GM18909 (cell line): ENCODE results near the gene CELA2A.
"Not testable (repeated sequence)": the region's sequence is repeated elsewhere in the genome, so short reads cannot be mapped to it uniquely, and the experiment has no call there.

Source experiments
- ATAC-seq: cut with Tn5 transposase; IDR thresholded peaks from one replicate; pipeline ENCODE4 v1.9.1; 2021; ENCODE audit warnings: mild to moderate bottlenecking; ENCODE audit not compliant: unreplicated experiment, poor library complexity

Gene CELA2A

GRCh38 chr1:15442759-15443158 lies 13.8 kb upstream of the CELA2A start:
- no peak for ATAC-seq

DNA sequence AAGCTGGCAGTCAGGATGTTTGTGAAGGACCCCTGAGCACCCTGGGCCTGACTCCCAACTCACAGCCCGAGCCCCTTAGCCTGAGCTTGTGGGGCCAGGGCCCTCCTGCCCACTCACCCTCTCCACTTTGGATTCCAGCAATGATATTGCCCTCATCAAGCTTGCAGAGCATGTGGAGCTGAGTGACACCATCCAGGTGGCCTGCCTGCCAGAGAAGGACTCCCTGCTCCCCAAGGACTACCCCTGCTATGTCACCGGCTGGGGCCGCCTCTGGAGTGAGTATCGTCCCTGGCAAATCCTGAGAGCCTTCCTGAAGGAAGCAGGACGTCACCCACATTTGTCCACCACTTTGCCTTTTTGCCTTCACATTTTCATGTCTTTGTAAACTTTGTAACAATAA lies 13.3 kb upstream of the CELA2A start:
- no peak for ATAC-seq

DNA sequence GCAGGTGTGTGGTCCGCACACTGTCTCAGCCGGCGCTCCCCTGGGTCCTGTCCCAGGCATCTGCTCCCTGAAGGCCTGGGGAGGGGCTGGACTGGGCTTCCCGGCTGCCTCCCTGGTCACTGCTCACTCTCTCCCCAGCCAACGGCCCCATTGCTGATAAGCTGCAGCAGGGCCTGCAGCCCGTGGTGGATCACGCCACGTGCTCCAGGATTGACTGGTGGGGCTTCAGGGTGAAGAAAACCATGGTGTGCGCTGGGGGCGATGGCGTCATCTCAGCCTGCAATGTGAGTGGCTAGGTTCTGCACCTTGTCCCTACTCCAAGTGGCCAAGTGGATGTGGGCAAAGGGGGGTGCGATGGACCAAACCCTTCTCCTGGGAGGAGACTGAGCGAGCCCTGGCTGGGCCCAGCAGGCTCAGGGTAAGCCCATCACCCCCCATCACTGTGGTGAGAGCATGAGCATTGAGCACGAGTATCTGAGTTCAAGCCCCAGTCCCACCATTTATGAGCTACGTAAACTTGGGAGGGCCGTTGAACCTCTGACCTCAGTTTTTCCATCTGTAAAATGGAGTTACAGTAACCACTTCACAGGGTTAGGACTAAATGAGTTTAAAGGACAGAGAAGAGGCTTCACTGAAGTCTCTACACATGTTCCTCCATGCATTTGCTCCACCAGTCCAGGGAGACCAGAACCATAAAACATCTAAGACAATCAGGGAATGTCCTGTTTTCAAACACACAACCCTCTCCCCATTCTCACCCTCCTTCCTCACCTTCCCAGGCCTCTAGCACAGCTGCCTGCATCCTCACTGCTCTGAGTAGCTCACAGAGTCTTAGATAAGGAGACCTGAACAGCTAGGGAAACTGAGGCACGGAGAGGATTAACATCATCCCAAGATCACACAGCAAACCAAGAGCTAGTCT lies 11.8 kb upstream of the CELA2A start:
- no peak for ATAC-seq

DNA sequence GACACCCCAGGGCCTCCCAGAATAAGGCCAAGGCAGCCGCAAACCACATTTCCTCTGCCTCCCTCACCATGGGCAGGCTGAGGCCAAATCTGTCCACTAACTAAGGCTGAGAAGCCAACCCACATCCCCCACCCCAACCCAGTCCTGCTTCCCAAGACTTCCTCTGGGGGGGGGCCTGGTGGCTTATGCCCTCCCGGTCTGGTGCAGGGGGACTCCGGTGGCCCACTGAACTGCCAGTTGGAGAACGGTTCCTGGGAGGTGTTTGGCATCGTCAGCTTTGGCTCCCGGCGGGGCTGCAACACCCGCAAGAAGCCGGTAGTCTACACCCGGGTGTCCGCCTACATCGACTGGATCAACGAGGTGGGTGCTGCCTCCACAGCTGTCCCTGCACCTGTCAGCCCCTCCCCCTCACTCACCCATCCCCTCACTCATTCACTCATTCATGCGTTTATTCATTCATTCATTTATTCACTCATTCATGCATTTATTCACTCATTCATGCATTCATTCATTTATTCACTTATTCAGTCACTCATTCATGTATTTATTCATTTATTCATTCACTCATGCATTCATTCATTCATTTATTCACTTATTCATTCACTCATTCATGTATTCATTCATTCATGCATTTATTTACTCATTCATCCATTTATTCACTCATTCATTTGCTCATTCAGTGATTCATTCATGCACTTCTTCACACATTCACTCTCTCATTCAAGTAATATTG lies 11.0 kb upstream of the CELA2A start:
- ATAC-seq: no peak

DNA sequence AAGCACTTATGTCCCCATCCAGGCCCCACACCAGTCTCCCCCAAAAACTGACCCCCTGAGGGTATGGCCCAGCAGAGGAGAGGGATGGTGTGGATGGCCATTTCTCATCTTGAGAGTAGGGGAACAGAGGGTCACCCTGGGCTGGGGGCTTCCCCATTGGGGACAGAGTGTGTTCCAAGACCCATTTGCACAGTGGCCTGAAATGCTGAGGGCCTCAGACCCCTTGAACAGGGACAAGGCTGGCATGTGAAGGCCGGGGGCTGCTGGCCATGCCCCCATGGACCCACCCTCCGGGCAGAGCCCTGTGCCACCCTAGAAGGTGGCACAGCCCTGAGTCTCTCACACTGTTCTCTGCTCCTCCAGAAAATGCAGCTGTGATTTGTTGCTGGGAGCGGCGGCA lies 10.3 kb upstream of the CELA2A start:
- no peak for ATAC-seq

DNA sequence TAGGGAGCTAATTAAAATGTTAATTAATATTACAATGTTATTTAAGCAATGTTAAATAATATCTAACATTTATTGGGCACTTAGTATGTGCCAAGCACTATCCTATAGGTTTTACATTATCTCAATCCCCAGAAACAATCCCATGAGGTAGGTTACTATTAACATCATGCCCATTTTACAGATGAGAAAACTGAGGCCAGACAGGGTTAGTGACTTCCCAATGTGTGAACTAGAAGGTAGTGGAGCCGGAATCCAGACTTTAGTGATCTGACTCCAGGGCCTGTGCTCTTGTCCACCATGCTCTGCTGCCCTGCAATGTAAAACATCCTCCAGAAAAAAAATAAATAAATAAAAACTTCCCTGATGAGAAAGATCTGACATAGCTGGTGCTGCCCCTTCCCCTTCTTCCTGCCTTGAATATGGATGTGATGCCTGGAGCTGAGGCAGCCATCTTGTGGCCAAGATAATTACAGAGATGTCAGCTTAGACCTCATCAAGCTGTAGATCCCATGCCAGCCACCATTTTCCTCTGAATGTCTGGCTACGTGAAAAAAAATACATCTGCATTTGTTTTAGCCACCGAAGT lies 7.6 kb upstream of the CELA2A start:
- no peak for ATAC-seq

GRCh38 chr1:15449567-15449966 lies 7.0 kb upstream of the CELA2A start:
- ATAC-seq: no peak

DNA sequence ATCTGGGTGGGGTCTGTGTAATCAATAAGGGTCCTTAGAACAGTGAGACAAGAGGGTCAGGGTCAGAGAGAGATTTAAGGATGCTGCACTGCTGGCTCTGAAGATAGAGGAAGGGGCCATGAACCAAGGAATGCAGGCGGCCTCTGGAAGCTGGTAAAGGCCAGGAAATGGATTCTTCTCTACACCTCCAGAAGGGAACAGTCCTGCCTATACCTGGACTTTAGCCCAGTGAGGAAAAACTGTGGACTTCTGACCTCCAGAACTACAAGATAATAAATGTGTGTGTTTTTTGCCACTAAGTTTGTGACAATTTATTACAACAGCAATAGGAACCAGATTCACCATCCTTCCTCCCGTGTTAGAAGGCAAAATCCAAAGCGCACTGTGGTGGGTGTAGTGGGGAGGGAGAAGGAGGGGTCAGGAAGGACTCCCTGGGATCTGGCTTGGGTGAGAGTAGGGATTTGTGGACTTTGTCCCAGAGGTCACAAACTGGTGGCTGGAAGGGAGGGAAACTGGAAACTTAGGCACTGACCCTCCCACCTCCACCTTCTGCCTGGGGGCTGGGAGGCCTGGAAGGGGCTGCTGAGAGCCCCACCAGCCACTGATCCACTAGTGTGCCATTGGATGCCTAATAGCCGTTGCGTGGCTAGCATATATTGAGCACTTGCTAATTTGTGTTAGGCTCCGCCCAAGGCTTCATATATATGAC lies 5.4 kb upstream of the CELA2A start:
- no peak for ATAC-seq

- ATAC-seq: no peak
Measured at GRCh38 chr1:15452216-15452615, 4.3 kb upstream of the CELA2A start.

GRCh38 chr1:15452866-15453571 lies 3.5 kb upstream of the CELA2A start:
- ATAC-seq: no peak

GRCh38 chr1:15453734-15454133 lies 2.8 kb upstream of the CELA2A start:
- no peak for ATAC-seq

DNA sequence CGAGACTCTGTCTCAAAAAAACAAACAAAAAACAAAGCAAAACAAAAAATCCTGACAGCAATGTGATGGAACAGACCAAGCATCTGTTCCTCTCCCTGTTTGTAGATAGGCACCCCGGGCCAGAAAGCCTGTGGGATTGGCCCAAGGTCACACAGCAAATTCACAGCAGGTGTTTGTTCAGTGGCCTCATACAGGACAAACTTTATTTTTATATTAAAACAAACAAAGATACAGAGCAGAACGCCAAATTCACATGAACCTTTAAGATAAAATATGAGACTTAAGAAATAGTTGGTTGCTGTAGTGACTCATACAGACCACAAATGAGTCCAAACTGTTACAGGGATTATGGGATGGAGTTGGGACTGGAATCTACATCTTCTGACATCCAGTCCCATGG lies 2.3 kb upstream of the CELA2A start:
- no peak for ATAC-seq

- no peak for ATAC-seq
Measured at GRCh38 chr1:15455522-15455921, 1.0 kb upstream of the CELA2A start.

- no peak for ATAC-seq
Measured at GRCh38 chr1:15457585-15457984, 1.1 kb downstream of the CELA2A start.

DNA sequence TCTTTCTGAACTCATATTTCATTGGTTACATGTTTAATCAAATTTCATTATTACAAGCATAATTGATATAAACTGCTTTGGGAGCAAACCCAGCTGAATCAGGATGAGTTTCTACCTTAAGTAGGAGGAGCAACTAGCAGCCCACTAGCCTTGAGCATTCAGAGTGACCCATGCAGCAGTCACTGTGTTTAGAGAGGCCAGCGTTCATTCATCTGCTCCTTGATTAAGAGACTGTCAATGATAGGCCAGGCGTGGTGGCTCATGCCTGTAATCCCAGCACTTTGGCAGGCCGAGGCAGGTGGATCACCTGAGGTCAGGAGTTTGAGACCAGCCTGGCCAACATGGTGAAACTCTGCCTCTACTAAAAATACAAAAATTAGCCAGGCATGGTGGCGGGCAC lies 1.9 kb downstream of the CELA2A start:
- ATAC-seq: not testable (repeated sequence)

GRCh38 chr1:15459771-15460707 lies 3.5 kb downstream of the CELA2A start:
- ATAC-seq: no peak

GRCh38 chr1:15460708-15461095 lies 4.2 kb downstream of the CELA2A start:
- ATAC-seq: no peak

GRCh38 chr1:15463064-15463800 lies 6.7 kb downstream of the CELA2A start:
- not testable (repeated sequence) for ATAC-seq
